ENCODE data around the gene PARP14.
"Not testable (repeated sequence)": the region's sequence is repeated elsewhere in the genome, so short reads cannot be mapped to it uniquely, and the experiment has no call there.

The PARP14 gene

DNA sequence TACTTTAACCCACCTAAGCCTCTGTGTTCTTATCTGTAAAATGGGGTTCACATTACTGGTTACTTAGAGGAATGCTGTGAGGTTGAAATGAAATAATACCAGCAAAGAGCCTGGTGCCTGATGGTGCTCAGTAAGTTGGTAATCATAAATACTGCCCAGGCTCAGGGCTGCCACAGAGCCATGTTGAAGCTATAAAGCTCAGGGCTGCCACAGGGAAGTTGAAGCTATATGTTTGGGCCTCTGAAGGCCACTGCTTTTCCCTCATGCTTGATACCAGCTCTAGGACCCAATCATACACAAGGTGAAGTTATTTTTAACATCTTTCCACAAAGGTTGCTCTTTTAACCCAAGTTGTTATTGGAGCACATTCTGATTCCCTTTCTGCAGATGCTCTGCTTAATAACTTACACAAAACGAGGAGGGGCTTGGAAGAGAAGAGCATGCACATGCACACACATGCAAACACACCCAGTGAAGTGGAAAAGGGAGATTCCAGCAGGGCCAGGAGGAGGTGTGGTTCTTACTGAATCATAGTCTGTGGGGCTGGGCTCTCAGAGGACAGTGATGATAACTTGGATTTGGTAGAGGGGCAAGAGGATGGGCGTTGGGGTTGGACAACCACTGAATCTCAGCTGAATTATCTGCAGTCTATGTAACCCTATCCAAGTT lies 17.4 kb downstream of the PARP14 start:
- no peak for DNase-seq (ENCODE audit: low read depth)
- no peak overlapping the region for H3K4me3 ChIP-seq (ENCODE audit: low read depth, low read length)
- TF ChIP-seq, protein P1, sequence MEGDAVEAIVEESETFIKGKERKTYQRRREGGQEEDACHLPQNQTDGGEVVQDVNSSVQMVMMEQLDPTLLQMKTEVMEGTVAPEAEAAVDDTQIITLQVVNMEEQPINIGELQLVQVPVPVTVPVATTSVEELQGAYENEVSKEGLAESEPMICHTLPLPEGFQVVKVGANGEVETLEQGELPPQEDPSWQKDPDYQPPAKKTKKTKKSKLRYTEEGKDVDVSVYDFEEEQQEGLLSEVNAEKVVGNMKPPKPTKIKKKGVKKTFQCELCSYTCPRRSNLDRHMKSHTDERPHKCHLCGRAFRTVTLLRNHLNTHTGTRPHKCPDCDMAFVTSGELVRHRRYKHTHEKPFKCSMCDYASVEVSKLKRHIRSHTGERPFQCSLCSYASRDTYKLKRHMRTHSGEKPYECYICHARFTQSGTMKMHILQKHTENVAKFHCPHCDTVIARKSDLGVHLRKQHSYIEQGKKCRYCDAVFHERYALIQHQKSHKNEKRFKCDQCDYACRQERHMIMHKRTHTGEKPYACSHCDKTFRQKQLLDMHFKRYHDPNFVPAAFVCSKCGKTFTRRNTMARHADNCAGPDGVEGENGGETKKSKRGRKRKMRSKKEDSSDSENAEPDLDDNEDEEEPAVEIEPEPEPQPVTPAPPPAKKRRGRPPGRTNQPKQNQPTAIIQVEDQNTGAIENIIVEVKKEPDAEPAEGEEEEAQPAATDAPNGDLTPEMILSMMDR (IDR thresholded peaks at IDR 0.05; ENCODE audit: low read depth, low read length): no peak
- TF ChIP-seq MYC (IDR thresholded peaks at IDR 0.05; ENCODE audit: low read depth, low read length) (no peak), POLR2A (IDR thresholded peaks at IDR 0.05; ENCODE audit: extremely low read depth, insufficient read length) (no peak)
- TF ChIP-seq, protein P2, sequence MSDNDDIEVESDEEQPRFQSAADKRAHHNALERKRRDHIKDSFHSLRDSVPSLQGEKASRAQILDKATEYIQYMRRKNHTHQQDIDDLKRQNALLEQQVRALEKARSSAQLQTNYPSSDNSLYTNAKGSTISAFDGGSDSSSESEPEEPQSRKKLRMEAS (IDR thresholded peaks at IDR 0.05; ENCODE audit: low read depth, low read length): no peak

DNA sequence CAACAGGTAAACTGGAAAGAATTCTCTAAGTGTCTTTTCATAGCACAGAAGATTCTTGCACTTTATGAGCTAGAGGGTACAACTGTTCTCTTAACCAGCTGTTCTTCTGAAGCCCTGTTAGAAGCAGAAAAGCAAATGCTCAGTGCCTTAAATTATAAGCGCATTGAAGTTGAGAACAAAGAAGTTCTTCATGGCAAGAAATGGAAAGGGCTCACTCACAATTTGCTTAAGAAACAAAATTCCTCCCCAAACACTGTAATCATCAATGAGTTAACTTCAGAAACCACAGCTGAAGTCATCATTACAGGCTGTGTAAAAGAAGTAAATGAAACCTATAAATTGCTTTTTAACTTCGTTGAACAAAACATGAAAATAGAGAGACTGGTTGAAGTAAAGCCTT lies 19.6 kb downstream of the PARP14 start:
- TF ChIP-seq POLR2A (IDR thresholded peaks at IDR 0.05; ENCODE audit: extremely low read depth, insufficient read length) (no peak), MYC (IDR thresholded peaks at IDR 0.05; ENCODE audit: low read depth, low read length) (no peak)
- TF ChIP-seq, protein P2 (IDR thresholded peaks at IDR 0.05; ENCODE audit: low read depth, low read length): no peak
- TF ChIP-seq, protein P1 (IDR thresholded peaks at IDR 0.05; ENCODE audit: low read depth, low read length): no peak
- no peak for DNase-seq (ENCODE audit: low read depth)
- H3K4me3 ChIP-seq (ENCODE audit: low read depth, low read length): no peak overlapping the region

DNA sequence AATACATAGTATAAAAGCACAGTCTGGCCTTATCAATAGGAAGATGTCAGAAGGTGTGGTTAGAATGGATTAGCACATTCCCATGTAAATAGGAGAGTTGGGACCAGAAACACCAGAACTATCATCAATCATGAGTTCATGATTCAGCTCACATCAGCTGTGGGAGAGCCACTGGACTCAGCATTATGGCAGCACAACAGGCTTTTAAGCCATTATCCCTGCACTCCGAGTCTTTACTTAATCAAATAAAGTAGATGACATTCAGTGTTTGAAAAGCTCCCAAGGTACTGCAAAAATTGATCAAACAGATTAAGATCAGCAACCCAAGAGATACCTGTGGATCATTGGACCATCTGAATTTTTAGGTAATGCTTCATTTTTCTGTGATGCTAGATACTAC lies 24.7 kb downstream of the PARP14 start:
- TF ChIP-seq, protein P2 (IDR thresholded peaks at IDR 0.05; ENCODE audit: low read depth, low read length): no peak
- TF ChIP-seq, protein P1 (IDR thresholded peaks at IDR 0.05; ENCODE audit: low read depth, low read length): no peak
- no peak for TF ChIP-seq MYC (IDR thresholded peaks at IDR 0.05; ENCODE audit: low read depth, low read length)
- TF ChIP-seq POLR2A (IDR thresholded peaks at IDR 0.05; ENCODE audit: extremely low read depth, insufficient read length): no peak
- no peak for DNase-seq (ENCODE audit: low read depth)
- H3K4me3 ChIP-seq (ENCODE audit: low read depth, low read length): no peak overlapping the region

DNA sequence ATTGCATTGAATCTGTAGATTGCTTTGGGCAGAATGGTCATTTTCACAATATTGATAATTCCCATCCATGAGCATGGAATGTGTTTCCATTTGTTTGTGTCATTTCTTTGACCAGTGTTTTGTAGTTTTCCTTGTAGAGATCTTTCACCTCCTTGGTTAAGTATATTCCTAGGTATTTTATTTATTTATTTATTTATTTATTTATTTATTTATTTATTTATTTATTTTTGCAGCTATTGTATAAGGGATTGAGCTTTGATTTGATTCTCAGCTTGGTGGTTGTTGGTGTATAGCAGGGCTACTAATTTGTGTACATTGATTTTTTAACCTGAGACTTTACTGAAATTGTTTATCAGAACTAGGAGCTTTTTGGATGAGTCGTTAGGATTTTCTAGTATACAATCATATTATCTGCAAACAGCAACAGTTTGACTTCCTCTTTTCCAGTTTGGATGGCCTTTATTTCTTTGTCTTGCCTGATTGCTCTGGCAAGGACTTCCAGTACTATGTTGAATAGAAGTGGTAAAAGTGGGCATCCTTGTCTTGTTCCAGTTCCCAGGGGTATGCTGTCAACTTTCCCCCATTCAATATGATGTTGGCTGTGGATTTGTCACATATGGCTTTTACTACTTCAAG lies 30.1 kb downstream of the PARP14 start:
- DNase-seq (ENCODE audit: low read depth); H3K4me3 ChIP-seq (ENCODE audit: low read depth, low read length): not testable (repeated sequence)

DNA sequence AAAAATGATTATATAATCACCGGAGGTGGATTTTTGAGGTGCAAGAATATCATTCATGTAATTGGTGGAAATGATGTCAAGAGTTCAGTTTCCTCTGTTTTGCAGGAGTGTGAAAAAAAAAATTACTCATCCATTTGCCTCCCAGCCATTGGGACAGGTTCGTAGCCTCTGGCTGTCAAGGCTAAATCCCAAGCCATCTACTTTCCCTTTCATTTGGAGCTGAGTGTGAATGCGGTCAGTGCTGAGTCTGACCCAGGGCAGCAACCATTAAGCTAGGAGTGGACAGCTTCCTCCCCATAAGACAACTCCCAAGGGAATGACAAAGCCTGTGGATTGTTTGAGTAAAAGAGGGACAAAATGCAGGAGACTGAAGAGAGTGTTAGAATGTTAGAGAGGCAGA lies 33.6 kb downstream of the PARP14 start:
- DNase-seq (ENCODE audit: low read depth): no peak
- H3K4me3 ChIP-seq (ENCODE audit: low read depth, low read length): no peak overlapping the region
- no peak for TF ChIP-seq POLR2A (IDR thresholded peaks at IDR 0.05; ENCODE audit: extremely low read depth, insufficient read length)
- TF ChIP-seq, protein P2 (IDR thresholded peaks at IDR 0.05; ENCODE audit: low read depth, low read length): no peak
- TF ChIP-seq, protein P1 (IDR thresholded peaks at IDR 0.05; ENCODE audit: low read depth, low read length): no peak
- no peak for TF ChIP-seq MYC (IDR thresholded peaks at IDR 0.05; ENCODE audit: low read depth, low read length)

DNA sequence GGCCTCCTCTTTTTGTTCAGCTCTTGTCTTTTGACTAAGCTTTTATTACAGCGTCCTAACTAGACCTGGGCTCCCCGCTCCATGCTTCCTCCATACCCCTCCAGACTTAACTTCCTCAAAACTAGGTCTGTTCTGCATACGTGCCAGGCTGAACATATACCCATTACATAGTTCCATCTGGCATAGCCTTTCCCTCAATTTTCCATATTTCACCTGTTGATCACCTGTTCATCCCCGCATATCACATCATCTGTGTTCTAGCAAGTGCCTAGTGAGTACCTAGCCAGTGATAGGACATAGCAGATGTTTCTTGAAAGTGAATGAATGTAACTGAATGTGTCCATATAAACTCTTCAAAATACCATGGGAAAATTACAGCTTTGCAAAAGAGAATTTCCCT lies 36.0 kb downstream of the PARP14 start:
- TF ChIP-seq POLR2A (IDR thresholded peaks at IDR 0.05; ENCODE audit: extremely low read depth, insufficient read length) (no peak), MYC (IDR thresholded peaks at IDR 0.05; ENCODE audit: low read depth, low read length) (no peak)
- TF ChIP-seq, protein P2 (IDR thresholded peaks at IDR 0.05; ENCODE audit: low read depth, low read length): no peak
- TF ChIP-seq, protein P1 (IDR thresholded peaks at IDR 0.05; ENCODE audit: low read depth, low read length): no peak
- no peak for DNase-seq (ENCODE audit: low read depth)

More for the DNA sequence above, 36.0 kb downstream of the PARP14 start:
- H3K4me3 ChIP-seq (ENCODE audit: low read depth, low read length): no peak overlapping the region

All from NB4 (cell line).